ENCODE measurements around the gene GINS1.
A peak's percentile ranks its signal among the peaks of the same experiment; 100 is the strongest.
"Not testable (repeated sequence)": the region's sequence is repeated elsewhere in the genome, so short reads cannot be mapped to it uniquely, and the experiment has no call there.

Gene GINS1

DNA sequence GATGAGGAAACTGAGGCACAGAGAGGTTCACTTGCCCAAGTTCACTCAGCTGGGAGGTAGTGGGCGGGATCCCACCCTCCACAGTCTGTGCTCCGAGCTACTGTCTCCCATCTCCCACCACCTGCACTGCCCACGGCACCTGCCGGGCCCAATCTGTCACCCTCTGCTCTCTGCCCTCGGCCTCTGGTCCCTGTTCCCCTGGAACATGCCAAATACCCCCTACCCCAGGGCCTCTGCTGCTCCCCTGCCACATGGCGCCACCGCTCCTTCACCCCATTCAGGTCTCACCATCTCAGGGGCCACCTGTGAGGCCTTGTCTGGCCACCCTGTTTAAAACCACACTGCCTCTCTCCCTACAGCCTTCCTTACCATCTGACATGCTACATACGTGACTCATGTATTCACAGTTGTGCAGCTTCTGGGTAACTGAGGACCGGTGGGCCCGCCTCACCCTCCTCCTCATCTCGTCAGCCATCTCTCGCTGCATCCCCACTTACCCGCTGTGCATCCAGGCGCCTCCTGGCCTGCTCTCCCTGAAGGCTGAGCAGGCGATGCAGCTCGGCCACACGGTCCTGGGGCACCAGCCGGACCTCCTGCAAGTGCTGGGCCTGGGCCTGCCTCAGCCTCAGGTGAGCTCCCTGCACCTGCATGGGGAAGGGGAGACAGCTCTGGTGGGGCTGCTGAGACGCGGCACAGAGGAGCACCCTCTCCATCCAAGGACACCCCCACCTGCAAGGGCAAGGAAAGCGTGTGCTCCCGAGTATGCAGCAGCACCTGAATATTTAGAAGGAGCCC is 50.6 kb downstream of the GINS1 start:
- no peak for DNase-seq

DNA sequence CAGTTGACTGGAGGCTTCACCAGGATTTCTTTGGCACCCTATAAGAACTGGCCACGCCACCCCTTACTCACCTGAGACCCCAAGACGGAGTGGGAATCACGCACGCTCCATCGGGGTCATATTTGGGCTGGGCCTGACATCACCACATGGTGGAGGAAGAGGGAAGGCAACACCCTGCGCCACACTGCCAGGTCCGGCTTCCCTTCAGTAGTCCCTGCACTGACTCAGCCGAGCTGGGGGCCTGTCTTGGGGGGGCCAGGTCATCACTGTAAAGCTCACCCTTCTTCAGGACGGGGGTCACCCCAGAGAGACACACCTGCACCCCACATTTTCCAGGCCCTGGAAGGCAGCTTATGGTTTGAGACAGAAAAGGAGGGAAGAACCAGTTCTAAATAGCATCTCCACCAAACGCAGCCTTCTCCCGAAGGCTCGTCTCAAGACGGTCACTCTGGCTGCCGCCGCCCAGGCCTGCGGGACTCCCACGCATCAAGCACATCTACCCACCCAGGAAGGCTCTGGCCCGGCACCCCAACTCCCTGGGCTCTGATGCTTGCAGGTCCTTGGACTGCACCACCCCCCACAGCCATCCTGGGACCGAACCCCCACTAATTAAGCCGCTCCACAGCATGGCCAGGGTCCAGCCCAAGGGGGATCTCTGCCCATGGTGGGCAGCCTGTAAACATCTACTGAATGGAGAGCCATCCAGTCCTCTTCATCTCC is 51.8 kb downstream of the GINS1 start:
- DNase-seq, result no peak

- DNase-seq, result no peak
Observed at GRCh38 chr20:25459916-25460535, 52.6 kb downstream of the GINS1 start.

- DNase-seq, result no peak
Observed at GRCh38 chr20:25460566-25461280, 53.2 kb downstream of the GINS1 start.

DNA sequence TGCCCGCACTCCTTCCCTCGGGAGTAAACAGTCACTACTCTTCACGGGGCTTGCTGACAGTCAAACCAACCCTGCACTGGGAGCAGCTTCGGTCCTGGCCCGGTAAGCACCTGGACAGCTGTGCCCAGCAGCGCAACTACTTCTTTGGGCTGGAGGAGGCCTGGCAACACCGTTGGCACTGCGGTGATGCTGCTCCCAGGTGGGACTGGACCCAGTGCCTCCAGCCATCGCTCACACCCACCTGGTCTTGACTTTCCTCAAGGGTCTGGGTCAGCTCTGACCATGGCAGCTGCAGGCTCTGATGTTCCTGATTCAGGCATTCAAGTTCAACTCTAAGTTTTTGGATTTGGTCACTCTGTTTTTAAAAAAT is 53.8 kb downstream of the GINS1 start:
- no peak for DNase-seq

DNA sequence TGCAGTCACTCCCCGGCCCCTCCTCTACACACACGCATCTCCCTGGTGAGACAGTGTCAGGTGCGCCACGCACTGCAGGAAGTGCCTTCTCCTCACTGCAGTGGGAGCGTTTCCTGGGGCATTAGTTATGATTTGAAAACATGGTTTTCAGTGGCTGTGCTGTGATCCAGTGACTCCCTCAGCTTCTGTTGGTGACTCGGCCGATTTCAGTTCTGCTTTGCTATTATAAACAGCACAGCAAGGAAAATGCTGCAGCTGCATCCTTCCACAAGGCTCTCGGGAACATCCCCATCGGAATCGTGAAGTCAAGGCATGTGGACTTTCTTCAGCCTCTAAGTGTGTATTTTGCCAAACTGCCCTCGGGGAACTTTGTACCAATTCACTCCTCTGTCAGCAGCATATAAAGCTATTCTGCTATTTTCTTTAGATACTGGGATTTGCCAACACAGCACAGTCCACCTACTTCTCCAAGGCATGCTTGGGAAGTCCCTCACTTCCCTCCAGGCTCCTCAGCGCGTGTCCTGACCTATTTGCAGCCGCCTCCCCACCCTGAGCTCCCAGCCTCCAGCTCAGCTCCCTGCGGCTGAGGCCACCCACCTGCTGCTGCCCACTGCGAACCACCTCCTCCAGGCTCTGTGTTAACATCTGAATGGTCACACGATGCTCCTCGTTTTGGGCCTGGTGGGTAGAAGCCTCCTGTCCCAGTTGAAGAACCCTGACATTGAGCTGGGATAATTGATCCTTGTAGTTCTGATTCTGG is 54.5 kb downstream of the GINS1 start:
- DNase-seq, result no peak

- DNase-seq, result no peak
Observed at GRCh38 chr20:25464501-25465242, 57.2 kb downstream of the GINS1 start.

- no peak for DNase-seq
Observed at GRCh38 chr20:25465243-25466135, 58.0 kb downstream of the GINS1 start.

DNA sequence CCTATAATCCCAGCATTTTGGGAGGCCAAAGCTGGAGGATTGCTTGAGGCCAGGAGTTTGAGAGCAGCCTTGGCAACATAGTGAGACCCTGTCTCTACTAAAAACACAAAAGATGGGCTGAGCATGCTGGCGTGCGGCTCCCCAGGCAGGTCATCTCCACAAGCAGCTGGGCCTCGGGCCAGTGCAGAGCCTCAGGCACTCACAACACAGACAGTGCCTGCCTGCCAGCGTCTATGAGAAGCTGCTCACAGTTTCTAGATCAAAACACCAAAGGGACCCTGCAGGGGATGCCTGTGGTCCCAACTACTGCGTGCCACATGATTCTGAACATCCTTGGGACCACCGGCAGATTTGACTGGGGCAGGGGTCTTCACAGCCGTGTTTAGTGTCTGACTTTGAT is 59.4 kb downstream of the GINS1 start:
- no peak for DNase-seq

GRCh38 chr20:25467441-25467840 is 60.0 kb downstream of the GINS1 start:
- no peak for DNase-seq

DNA sequence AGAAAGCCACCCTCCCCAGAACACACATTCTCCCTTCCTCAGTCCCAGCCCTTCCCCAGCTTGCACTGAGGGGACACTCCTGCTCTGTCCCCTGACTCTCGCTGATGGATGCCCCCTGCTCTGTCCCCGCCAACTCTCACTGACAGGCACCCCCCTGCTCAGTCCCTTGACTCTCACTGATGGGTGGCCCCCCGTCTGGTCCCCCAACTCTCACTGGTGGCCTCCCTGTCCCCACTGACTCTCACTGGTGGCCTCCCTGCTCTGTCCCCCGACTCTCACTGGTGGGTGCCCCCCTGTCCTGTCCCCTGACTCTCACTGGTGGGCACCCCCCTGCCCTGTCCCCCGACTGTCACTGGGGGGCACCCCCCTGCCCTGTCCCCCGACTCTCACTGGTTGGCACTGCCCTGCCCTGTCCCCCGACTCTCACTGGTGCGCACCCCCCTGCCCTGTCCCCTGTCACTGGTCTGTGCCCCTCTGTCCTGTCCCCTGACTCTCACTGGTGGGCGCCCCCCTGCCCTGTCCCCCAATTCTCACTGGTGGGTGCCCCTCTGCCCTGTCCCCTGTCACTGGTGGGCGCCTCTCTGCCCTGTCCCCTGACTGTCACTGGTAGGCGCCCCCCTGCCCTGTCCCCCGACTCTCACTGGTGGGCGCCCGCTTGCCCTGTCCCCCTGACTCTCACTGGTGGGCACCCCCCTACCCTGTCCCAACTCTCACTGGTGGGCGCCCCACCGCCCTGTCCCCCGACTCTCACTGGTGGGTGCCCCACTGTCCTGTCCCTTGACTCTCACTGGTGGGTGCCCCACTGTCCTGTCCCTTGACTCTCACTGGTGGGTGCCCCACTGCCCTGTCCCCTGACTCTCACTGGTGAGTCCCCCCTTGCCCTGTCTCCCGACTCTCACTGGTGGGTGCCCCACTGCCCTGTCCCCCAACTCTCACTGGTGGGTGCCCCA is 60.9 kb downstream of the GINS1 start:
- no peak for DNase-seq

GRCh38 chr20:25469558-25469957 is 62.1 kb downstream of the GINS1 start:
- DNase-seq, result no peak

GRCh38 chr20:25470045-25470444 is 62.6 kb downstream of the GINS1 start:
- peak; percentile 62 for DNase-seq

GRCh38 chr20:25471020-25471419 is 63.5 kb downstream of the GINS1 start:
- no peak for DNase-seq

DNA sequence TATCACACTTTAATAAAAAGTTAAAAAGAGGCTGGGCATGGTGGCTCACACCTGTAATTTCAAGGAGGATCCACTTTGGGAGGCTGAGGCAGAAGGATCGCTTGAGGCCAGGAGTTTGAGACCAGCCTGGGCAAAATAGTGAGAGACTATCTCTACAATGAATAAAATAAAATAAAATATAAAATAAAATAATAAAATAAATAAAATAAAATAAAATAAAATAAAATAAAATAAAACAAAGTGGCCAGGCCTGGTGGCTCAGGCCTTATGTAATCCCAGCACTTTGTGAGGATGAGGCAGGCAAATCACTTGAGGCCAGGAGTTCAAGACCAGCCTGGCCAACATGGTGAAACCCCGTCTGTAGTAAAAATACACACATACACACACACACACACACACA is 65.8 kb downstream of the GINS1 start:
- not testable (repeated sequence) for DNase-seq

DNA sequence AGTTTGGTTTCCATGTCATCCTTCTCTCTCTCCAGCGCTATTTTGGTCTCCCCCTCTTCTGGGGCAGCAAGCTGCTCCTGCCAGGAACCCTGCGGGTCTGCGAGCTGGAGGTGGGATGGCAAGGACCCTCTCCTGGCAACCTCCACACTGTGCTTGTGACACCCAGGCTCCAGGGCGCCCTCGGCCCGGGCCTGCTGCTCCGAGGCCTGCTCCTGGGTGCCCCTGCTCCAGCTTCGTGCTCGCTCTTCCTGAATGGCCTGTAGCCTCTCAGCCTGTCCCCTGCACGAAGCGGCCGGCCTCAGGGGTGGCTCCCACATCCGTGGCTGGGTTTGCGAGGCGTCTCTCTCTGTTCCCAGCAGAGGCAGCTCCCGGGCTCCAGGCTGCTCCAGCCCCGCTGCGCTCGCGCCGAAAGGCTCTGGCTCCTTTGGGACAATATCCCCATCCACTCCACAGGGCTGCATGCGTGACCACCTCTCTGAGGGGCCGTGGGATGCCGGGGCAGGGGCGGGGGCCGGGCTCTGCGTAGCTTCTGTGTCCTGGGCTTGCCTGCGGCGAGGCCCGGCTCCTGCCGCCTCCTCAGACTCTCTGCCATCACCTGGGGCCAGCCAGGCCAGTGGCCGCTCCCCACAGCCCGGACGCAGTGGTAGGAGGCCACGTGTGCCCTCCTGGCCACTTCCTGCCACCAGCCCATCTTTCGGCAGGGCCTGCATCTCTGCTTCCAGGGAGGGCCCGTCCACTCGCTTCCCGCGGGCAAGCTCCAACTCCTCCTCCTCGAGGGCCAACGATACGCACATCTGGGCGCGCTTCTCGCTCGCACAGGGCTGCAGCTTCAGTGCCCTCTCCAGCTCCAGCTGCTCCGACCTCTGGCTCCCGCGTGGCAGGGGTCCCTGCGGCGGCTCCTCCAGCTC is 68.9 kb downstream of the GINS1 start:
- DNase-seq, result no peak

- no peak for DNase-seq
Observed at GRCh38 chr20:25477014-25477882, 69.8 kb downstream of the GINS1 start.
